SIG-M5 treated with dmso at 0.1 percent for 504 hours (cell line): ENCODE measurements around the gene EBF3.

Source experiments
- DNase-seq: peaks from one replicate; lab custom pipeline; 2025; ENCODE audit not compliant: unreplicated experiment; lab: John Stamatoyannopoulos, UW

EBF3 gene

GRCh38 chr10:129912986-129913695, 50.9 kb downstream of the EBF3 start:
- no peak for DNase-seq

DNA sequence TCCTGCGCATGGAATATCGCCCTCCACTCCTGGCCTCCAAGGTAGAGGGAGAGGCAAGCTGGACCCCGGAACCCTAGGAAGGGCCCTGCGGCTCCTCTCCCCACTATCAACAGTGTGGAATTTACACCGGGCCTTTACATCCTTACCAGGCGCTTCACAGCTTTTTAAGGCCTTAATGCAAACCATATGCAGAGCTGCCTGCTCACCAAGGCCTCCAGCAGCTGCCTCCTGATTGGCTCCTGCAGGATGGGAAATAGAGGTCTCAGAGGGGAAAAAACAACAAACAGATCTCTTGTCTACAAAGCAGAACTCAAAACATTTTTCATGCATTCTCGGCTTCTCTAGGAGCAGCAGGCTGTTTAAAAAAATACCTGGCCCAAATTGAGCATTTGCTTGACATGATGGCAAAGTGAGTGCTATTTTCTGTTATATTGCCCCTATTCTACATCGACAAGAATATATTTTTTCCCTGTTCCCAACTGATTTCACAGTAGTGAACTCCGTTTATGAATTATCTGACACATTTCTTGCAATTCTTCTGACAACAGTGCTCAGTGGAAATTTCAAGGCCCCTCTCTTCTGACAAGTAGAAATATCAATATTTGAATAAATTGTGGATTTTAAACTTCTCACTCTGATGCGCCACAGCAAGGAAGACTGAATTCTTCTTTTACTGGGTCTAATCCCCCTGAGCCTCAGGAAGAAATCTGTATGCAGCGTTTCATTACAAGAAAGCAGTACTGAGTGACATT, 51.7 kb downstream of the EBF3 start:
- no peak for DNase-seq

- DNase-seq: no peak
These were observed 52.5 kb downstream of the EBF3 start for GRCh38 chr10:129911451-129912165.

DNA sequence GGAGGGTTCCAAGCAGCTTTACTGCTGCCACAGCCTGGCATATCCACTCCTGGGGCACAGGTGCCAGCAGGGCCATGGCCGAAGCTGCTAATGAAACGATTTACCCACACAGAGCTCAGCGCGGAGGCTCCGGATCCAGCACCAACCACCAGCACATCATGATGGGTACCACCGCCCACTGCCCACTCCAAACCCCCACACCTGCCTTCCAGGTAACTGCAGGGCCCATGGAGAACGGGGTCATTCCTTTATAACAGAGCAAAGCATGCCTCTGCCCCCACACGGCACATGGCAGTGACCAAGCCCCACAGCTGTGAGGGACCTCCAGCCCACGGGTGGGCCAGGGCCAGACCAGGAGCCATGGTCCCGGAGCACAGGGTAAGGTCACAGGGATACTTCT, 53.2 kb downstream of the EBF3 start:
- no peak for DNase-seq

- no peak for DNase-seq
These were observed 54.4 kb downstream of the EBF3 start for GRCh38 chr10:129909531-129910256.

DNA sequence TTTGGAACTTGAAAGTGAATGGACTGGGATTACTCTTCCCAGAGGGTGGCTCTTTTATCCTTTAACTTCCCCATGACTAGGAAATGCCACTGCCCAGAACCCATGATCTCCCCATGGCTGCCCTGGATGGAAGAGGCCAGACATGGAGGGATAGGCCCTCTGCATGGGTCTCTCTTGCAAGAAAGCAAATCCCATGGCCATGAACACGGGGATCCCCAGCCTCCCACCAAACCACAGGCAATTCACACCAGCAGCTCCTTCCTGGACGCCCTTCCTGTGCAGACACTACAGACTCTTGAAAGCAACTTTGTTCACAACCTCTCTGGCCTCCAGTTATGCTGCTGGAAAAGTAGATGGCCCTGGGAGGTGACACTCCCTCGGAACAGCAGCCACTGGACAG, 55.0 kb downstream of the EBF3 start:
- DNase-seq: no peak

GRCh38 chr10:129908406-129908805, 55.7 kb downstream of the EBF3 start:
- no peak for DNase-seq

- DNase-seq: no peak
These were observed 58.5 kb downstream of the EBF3 start for GRCh38 chr10:129905553-129905952.

GRCh38 chr10:129904323-129904722, 59.8 kb downstream of the EBF3 start:
- DNase-seq: no peak

- no peak for DNase-seq
These were observed 62.6 kb downstream of the EBF3 start for GRCh38 chr10:129901389-129902006.

DNA sequence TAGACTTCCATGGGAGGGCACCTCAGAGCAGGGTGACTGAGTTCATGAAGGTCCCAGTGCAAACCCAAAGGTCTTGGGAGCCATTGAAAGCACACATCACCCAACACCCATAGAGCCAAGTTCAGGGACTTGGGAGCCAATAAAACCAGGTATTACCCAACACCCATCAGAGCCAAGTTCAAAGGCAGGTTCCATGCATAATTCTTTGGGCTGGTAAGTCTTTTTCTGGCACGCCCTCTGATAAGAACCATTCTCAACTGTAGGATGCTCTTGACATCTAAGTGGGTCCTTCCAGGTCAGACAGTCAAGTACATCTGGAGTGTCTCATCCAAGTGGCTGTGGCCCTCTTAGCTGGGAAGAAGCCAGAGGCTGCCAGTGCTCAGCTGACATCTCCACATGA, 63.2 kb downstream of the EBF3 start:
- no peak for DNase-seq

- no peak for DNase-seq
These were observed 64.6 kb downstream of the EBF3 start for GRCh38 chr10:129899276-129900130.

DNA sequence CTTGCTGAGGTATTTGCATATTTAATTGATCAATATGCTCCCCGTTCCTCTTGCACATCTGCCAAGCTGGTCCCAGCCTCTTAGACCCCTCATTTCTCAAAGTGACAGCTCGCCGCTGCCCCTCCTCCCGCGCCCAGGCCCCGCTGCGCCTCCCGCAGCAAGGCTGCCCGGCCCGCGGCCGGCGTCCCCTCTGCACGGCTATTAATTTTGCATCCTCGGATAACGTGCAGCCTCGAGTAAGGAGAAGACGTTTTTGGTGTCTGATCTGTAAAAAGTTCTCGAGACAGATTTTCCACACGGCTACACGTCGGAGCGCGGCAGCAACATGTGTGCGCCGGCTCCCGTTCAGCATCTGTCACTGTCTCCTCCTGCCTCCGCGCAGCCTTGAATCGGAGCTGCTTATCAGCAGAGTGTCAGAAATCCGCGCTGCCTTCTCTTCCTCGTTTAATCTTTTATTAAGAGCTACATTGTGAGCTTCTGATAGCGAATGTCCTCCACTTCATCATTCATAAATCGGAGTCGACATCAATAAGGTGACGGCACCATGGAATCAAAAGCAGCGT, 65.3 kb downstream of the EBF3 start:
- no peak for DNase-seq

DNA sequence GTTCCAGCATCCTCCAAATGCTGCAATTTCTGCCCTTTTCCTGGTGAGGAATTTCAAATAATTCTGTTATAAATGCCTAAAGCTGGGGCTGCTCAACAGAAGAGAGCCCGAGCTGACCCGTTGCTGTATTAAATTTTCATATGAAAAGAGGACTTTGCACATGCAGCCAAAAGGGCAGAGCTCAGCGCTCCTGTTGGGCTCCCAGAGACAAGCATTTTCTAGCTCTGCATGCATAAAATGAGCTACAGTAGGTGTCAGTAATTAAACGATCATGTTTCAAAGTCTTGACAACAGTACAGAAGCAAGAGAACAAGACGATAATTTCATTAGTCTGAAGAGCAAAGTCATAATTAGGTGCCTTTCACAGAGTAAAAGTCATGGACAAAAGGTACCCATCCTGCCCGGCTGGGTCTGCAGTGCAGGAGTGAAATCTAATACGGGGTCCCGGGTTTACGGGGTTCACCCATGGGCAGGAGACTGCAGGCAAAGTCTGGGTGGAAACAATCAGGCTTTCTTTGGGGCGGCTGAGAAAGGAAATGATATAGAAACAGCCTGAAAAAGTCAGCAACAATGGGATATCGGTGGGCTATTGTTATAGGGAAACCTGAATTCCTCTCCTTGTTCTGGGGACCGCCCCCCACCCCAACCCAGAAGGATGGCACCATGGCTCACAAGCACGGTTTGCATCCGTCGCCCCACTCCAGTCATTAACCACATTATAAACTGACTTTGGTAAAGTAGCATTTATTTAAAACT, 66.0 kb downstream of the EBF3 start:
- DNase-seq: no peak

- DNase-seq: no peak
These were observed 67.2 kb downstream of the EBF3 start for GRCh38 chr10:129896860-129897200.

DNA sequence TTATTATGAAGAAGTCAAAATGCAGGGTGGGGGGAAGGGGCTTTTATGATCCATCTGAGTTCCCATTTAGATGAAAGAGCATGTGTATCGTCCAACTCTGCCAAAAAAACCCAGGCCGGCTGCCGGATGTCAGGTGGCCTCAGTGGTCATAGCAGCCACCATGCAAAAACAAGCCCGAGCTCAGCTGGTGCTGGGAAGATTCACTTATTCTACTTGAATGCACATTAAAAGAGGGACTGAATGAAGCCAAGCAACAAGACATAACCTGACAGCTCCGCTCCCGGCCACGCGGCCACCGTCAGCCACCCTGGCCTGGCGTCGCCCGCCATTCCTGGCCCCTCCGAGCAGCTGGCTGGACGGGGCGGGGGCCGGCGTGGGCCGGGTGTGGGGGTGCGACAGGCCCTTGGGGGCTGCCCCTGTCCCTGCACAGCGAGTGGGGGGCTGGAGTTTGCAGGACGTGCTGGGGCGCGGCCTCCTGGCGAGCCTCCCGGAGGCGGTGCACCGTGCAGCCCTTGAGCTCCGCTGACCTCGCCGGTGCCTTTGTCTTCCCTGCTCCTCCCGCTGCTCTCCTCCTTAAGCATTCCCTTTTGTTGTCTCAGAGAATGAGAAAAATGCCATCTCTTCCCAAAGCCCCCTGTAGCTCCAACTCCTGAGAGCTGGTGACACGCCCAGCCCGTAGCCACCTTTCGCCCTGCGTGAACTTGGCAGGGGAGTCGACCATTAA, 67.8 kb downstream of the EBF3 start:
- no peak for DNase-seq

DNA sequence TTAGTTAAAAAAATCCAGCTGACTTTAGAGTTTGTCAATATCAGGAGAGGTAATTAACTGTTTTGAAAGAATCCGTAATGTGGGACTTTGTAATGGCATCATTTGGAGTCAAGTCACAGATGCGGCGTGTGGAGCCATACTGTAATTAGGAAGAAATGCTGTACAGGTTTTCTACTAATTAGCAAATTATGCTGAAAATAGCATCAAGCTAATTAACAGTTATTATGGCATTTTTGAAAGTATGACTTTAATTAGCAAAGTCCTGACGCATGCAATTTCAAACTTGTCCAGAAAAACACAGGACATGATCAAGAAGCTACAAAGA, 68.3 kb downstream of the EBF3 start:
- DNase-seq: no peak

- no peak for DNase-seq
These were observed 69.4 kb downstream of the EBF3 start for GRCh38 chr10:129894698-129895097.
